Ovary (tissue), 9 donors: ENCODE data around the gene CHST12. TPM values are rescaled to one million over a fixed set of nuclear protein-coding genes. Genes with fewer than 3 reads are reported as not detected.
"Not testable (repeated sequence)": the region's sequence is repeated elsewhere in the genome, so short reads cannot be mapped to it uniquely, and the experiment has no call there.

Experiments used
- DNase-seq, 5 donors: peaks; one replicate each; pipeline ENCODE4 v3.0.0-alpha.2; 2019 to 2020
- H3K27ac ChIP-seq, 2 donors: fragments of 200-600 bp; one replicate each; pipeline versions ENCODE4 v1.5.1 to v1.8.0; 2019 to 2022
- H3K27me3 ChIP-seq: fragments of 200-600 bp; one replicate; pipeline ENCODE4 v1.8.0; 2022
- H3K36me3 ChIP-seq: fragments of 200-600 bp; sonication (generic); one replicate; pipeline ENCODE4 v1.5.1; 2019
- H3K4me1 ChIP-seq: one replicate; pipeline ENCODE4 v1.8.1; 2013; ENCODE audit warnings: mild to moderate bottlenecking, moderate library complexity; ENCODE audit not compliant: insufficient read depth
- H3K4me3 ChIP-seq: fragments of 200-600 bp; sonication (generic); one replicate; pipeline ENCODE4 v1.5.1; 2017
- H3K9me3 ChIP-seq, 2 donors: fragments of 200-600 bp in 1 of 2; sonication (generic) in 1 of 2; one replicate each; pipeline versions ENCODE4 v1.5.1 to v1.8.1; 2013 to 2019; ENCODE audit warnings: mild to moderate bottlenecking in 1 of 2, moderate library complexity in 1 of 2
- EP300 ChIP-seq: sonication (generic); formaldehyde crosslinking; IDR thresholded peaks from one replicate; pipeline ENCODE4 v1.6.1; 2017; ENCODE audit warnings: antibody characterized with exemption
- POLR2A ChIP-seq: fragments of 450-650 bp; IDR thresholded peaks from one replicate; pipeline ENCODE4 v1.6.1; 2017; ENCODE audit warnings: antibody characterized with exemption, mild to moderate bottlenecking, moderate library complexity
- WGBS, 3 donors: extraction: QIAGEN DNeasy Blood & Tissue Kit in 1 of 3; methylation state at CpG; one replicate each; pipeline versions ENCODE4 v1.1.5 to v1.1.7; 2013 to 2017; 5-methylcytosine and 5-hydroxymethylcytosine counted together
- intact Hi-C, 4 donors: fragments of 100-400 bp; cut with DNase I; formaldehyde crosslinking; loops; one replicate each; pipeline versions ENCODE4 v1.11.0 to v1.15.1; 2022 to 2023
- polyA plus RNA-seq, 2 donors: library from polyadenylated mRNA; stranded (reverse); fragments of 200-250 nt in 1 of 2; fragments of 350-450 nt in 1 of 2; fragmentation: Illumina TruSeq in 1 of 2; extraction: RNeasy Lipid Tissue Mini Kit (QIAGEN cat#74804) in 1 of 2; gene quantifications; one replicate each; pipeline ENCODE4 v1.2.3, GENCODE V29; 2013 to 2014
- total RNA-seq, 7 donors: library from RNA; depleted of rRNA in 2 of 7; stranded (reverse); fragments of >200 nt in 2 of 7; fragmentation: NEBNext Ultra II Directional in 3 of 7; extraction: Animal tissue kit (Norgen Biotek cat#: 25700) in 3 of 7; gene quantifications; one replicate each; pipeline versions ENCODE4 v1.1.0 to v1.2.4, GENCODE V29; 2016 to 2023
- TF ChIP-seq, protein P1 (sequence below), 3 donors: fragments of 450-650 bp in 2 of 3; fragments of 200-600 bp in 1 of 3; IDR thresholded peaks; one replicate each; pipeline versions ENCODE4 v1.5.1 to v1.8.0; 2016 to 2022; ENCODE audit warnings: antibody characterized with exemption in 3 of 3, mild to moderate bottlenecking in 1 of 3
- donor health status: DM: no; HTN: no; CAD: no; lungs with moderate emphysema.
- donor health status: DM: no; HTN: no; CAD: no.
- donor health status: Bipolar disorder and iron deficiency.
- donor health status: DM: yes; HTN: yes; CAD: no.
- donor health status: DM: no; HTN: no; CAD: no.
- donor health status: DM: yes; HTN: yes; CAD: no.

The CHST12 gene
- total and polyA plus RNA-seq, 9 donors = 3.9 to 21.7 (median 12.6) TPM

DNA sequence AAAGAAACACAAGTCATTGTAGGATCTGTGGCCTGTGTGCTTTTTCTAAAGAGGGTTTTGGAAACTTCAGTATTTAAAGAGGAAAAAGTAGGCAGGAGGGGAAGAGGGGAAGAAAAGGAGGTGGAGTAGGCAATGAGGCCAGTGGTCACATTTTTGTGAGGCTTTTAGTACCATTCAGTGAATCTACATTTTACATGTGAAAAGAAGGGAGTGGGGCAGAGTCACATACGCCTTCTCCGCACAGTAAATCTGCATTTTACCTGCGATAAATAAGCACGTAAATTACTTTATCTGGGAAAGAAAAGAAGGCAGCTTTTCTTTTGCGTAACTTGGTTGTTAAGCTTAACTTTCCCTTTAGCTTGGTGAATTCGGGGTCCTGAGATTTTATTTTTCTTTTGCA is 13.2 kb downstream of the CHST12 start:
- intact Hi-C loops = no loop called here
- no peaks in the 10 kb centered on the region for H3K36me3 ChIP-seq
- H3K27ac ChIP-seq = no peak overlapping the region
- peaks cover 1% of the 10 kb centered on the region for H3K4me1 ChIP-seq
- TF ChIP-seq, protein P1, sequence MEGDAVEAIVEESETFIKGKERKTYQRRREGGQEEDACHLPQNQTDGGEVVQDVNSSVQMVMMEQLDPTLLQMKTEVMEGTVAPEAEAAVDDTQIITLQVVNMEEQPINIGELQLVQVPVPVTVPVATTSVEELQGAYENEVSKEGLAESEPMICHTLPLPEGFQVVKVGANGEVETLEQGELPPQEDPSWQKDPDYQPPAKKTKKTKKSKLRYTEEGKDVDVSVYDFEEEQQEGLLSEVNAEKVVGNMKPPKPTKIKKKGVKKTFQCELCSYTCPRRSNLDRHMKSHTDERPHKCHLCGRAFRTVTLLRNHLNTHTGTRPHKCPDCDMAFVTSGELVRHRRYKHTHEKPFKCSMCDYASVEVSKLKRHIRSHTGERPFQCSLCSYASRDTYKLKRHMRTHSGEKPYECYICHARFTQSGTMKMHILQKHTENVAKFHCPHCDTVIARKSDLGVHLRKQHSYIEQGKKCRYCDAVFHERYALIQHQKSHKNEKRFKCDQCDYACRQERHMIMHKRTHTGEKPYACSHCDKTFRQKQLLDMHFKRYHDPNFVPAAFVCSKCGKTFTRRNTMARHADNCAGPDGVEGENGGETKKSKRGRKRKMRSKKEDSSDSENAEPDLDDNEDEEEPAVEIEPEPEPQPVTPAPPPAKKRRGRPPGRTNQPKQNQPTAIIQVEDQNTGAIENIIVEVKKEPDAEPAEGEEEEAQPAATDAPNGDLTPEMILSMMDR (IDR thresholded peaks at IDR 0.05) = no peak
- TF ChIP-seq EP300 (no peak), POLR2A (no peak)
- H3K4me3 ChIP-seq = no peak overlapping the region
- H3K9me3 ChIP-seq = no peaks in the 10 kb centered on the region
- DNase-seq = no peak
- WGBS, 3 donors = 91 to 95% (median 93%) methylated on average over 6 of the region's 6 CpGs
- H3K27me3 ChIP-seq = no peaks in the 10 kb centered on the region

DNA sequence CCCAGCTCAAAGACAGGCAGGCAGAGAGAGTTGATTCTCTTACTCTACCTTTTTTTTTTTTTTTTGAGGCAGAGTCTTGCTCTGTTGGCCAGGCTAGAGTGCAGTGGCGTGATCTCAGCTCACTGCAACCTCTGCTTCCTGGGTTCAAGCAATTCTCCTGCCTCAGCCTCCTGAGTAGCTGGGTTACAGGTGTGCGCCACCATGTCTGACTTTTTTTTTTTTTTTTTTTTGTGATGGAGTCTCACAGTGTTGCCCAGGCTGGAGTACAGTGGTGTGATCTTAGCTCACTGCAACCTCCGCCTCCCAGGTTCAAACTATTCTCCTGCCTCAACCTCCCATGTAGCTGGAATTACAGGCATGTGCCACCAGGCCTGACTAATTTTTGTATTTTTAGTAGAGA is 13.8 kb downstream of the CHST12 start:
- 94 to 99% (median 98%) methylated on average over 3 of the region's 3 CpGs for WGBS, 3 donors
- intact Hi-C loops, H3K9me3 ChIP-seq, H3K27me3 ChIP-seq, H3K36me3 ChIP-seq, H3K4me3 ChIP-seq, H3K27ac ChIP-seq, H3K4me1 ChIP-seq, DNase-seq: not testable (repeated sequence)

DNA sequence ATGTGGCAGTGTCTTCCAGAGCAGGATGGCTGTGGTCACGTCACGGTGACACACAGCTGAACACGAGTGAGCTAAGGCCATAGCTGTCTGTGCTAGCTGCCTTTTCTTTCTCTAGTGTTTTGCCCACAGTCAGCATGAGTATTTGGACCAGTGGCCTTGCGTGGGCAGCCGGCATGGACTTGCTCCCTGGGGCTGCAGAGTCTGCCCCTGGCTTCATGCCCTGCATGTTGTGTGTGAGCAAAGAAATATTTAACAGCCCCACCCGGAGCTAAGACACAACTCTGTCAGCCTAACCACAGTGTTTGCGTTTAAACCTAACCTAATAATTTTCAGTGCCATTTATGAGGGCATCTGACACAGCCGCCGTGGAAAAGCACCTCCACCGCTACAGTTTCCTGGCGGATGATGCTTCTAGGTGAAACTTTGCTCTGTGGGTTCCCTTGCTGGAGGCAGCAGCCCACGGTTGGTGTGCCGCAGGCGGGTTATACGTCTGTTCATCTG is 14.6 kb downstream of the CHST12 start:
- no peak for DNase-seq
- TF ChIP-seq, protein P1 (IDR thresholded peaks at IDR 0.05) = no peak
- TF ChIP-seq EP300 = no peak
- no peak for TF ChIP-seq POLR2A
- H3K4me1 ChIP-seq = no peaks in the 10 kb centered on the region
- intact Hi-C loops = no loop called here
- H3K36me3 ChIP-seq = no peaks in the 10 kb centered on the region
- H3K27me3 ChIP-seq = no peaks in the 10 kb centered on the region
- H3K27ac ChIP-seq = no peak overlapping the region
- H3K9me3 ChIP-seq = no peaks in the 10 kb centered on the region
- WGBS, 3 donors = 77 to 79% (median 77%) methylated on average over 15 of the region's 15 CpGs
- no peak overlapping the region for H3K4me3 ChIP-seq

DNA sequence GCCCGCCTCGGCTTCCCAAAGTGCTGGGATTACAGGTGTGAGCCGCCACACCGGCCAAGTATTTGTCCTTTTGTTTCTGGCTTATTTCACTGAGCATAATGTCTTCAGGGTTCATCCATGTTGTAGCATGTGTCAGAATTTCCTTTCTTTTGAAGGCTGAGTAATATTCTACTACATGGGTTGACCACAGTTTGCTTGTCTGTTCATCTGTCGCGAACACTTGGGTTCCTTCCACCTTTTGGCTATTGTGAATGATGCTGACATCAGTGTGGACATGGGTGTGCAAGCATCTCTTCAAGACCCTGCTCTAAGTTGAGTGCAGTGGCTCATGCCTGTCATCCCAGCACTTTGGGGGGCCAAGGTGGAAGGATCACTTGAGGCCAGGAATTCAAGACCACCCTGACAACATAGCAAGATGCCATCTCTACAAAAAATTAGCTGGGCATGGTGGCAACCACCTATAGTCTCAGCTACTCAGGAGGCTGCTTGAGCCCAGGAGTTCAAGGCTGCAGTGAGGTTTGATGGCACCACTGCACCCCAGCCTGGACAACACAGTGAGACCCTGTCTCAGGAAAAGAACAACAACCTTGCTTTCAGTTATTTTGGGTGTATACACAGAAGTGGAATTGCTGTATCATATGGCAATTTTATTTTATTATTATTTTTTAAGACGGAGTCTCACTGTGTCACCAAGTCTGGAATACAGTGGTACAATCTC is 17.0 kb downstream of the CHST12 start:
- 95 to 97% (median 95%) methylated on average over 7 of the region's 7 CpGs for WGBS, 3 donors
- Histone ChIP-seq H3K4me1 (no peaks in the 10 kb centered on the region), H3K36me3 (no peaks in the 10 kb centered on the region), H3K27me3 (no peaks in the 10 kb centered on the region), H3K27ac (no peak overlapping the region), H3K9me3 (no peaks in the 10 kb centered on the region), H3K4me3 (no peak overlapping the region)
- TF ChIP-seq EP300 (no peak), POLR2A (no peak)
- TF ChIP-seq, protein P1 (IDR thresholded peaks at IDR 0.05) = no peak
- intact Hi-C loops = no loop called here
- DNase-seq = no peak

DNA sequence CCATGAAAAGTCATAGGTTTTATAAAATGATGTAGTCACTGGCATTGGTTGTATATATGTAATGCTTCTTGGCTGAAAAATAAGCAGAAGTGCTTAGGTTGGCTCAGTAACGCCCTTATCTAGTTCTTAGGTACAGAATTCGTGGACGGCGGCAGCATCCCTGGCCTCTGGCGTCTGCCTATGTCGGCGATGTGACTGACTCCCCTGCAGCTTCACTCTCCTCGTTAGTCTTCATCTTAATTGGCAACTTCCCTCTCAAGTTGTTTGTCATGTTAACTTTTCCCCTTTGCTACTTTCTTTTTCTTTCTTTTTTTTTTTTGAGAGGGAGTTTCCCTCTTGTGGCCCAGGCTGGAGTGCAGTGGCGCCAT is 18.5 kb downstream of the CHST12 start:
- Histone ChIP-seq H3K36me3 (no peaks in the 10 kb centered on the region), H3K9me3 (no peaks in the 10 kb centered on the region), H3K4me3 (no peak overlapping the region), H3K27ac (no peak overlapping the region), H3K27me3 (no peaks in the 10 kb centered on the region), H3K4me1 (no peaks in the 10 kb centered on the region)
- intact Hi-C loops = no loop called here
- 72 to 81% (median 76%) methylated on average over 9 of the region's 9 CpGs for WGBS, 3 donors
- no peak for DNase-seq
- no peak for TF ChIP-seq EP300
- TF ChIP-seq, protein P1 (IDR thresholded peaks at IDR 0.05) = no peak
- no peak for TF ChIP-seq POLR2A
